HG02763 (cell line): ENCODE data around the gene FILIP1.
A peak's percentile ranks its signal among the peaks of the same experiment; 100 is the strongest.

Experiments used
- ATAC-seq: cut with Tn5 transposase; IDR thresholded peaks from one replicate; pipeline ENCODE4 v1.9.1; 2021; ENCODE audit warnings: mild to moderate bottlenecking, moderate library complexity; ENCODE audit not compliant: unreplicated experiment

The FILIP1 gene, protein sequence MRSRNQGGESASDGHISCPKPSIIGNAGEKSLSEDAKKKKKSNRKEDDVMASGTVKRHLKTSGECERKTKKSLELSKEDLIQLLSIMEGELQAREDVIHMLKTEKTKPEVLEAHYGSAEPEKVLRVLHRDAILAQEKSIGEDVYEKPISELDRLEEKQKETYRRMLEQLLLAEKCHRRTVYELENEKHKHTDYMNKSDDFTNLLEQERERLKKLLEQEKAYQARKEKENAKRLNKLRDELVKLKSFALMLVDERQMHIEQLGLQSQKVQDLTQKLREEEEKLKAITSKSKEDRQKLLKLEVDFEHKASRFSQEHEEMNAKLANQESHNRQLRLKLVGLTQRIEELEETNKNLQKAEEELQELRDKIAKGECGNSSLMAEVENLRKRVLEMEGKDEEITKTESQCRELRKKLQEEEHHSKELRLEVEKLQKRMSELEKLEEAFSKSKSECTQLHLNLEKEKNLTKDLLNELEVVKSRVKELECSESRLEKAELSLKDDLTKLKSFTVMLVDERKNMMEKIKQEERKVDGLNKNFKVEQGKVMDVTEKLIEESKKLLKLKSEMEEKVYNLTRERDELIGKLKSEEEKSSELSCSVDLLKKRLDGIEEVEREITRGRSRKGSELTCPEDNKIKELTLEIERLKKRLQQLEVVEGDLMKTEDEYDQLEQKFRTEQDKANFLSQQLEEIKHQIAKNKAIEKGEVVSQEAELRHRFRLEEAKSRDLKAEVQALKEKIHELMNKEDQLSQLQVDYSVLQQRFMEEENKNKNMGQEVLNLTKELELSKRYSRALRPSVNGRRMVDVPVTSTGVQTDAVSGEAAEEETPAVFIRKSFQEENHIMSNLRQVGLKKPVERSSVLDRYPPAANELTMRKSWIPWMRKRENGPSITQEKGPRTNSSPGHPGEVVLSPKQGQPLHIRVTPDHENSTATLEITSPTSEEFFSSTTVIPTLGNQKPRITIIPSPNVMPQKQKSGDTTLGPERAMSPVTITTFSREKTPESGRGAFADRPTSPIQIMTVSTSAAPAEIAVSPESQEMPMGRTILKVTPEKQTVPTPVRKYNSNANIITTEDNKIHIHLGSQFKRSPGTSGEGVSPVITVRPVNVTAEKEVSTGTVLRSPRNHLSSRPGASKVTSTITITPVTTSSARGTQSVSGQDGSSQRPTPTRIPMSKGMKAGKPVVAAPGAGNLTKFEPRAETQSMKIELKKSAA (N-terminal part only)

GRCh38 chr6:75493400-75494064, at the start of gene FILIP1:
Gene FILIP1 (minus strand): TSS chr6:75493800. CDS start chr6:75414972, 78,828 bp downstream.
- no peak for ATAC-seq

DNA sequence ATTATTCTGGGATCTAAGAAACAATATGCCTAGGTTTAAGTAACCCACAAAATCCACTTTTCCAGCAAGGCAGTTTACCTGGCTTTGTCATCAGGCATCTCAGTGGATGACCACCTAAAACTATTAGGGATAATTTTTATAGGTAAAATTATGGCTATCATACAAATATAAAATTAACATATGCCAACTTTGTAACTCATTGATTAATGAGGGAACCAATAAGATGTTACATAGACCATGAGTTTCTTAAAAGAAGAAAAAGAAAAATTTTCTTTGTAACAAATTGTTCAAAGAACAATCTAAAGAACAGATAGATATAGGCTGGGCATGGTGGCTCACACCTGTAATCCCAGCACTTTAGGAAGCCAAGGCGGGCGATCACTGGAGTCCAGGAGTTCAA, 49.7 kb upstream of the FILIP1 start:
- ATAC-seq, result no peak

DNA sequence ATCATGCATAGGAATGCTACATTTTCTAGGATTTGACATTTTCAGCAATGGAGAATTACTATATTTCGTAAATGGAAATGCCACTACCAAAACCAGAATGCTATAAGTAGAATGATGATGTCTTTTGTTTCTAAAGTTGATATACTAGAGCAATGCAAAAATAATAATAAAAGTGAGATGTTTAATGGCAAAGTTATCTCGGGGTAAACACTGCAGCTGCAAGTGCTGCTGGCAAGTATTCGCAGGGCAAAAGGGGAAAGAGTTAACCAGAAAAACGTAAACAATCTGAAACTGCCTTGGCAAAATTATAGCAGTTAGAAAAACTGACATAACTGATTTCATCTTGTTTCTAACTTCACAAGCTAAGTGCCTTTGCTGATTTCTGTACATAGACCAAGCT, 45.5 kb upstream of the FILIP1 start:
- ATAC-seq, result no peak

GRCh38 chr6:75532521-75532920, 38.9 kb upstream of the FILIP1 start:
- no peak for ATAC-seq

DNA sequence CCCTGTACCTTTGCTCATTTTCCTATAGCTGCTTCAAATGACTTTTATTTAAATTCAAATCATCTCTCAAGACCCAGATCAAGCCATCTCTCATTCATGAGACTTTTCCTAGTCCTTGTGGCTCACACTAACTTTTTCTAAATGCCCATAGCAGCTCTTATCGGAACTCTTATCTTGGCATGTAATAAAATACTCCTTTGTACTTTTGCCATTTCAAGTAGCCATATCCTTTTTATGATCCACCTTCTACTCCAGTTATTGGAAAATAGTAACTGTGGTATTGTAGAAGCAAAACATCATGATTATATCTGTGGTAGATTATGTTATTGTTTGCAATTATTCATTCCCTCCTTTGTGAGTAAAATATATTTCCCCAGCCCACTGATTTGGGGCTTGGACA, 37.6 kb upstream of the FILIP1 start:
- ATAC-seq, result no peak

- ATAC-seq, result no peak
Measured at GRCh38 chr6:75530696-75531095, 37.1 kb upstream of the FILIP1 start.

DNA sequence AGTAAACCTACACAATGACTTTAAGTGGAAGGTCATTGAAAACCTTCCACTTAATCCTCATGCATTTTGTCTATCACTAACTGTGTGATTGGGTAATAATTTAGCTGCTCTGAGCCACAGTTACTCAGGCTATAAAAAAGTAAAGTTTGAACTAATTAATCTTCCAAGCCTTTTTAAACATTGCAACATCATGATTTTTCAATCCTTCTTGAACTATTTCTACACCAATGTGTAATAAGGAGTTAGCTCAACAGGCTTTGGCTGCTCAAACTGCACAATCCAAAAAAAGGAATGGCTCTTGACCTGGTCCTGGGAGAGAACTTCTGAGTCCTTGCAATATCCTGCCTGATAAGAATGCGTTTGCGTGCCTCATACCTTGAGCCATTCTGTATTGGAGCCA, 34.8 kb upstream of the FILIP1 start:
- ATAC-seq, result no peak

- ATAC-seq, result peak; percentile 79
Measured at GRCh38 chr6:75526502-75527127, 33.0 kb upstream of the FILIP1 start.

DNA sequence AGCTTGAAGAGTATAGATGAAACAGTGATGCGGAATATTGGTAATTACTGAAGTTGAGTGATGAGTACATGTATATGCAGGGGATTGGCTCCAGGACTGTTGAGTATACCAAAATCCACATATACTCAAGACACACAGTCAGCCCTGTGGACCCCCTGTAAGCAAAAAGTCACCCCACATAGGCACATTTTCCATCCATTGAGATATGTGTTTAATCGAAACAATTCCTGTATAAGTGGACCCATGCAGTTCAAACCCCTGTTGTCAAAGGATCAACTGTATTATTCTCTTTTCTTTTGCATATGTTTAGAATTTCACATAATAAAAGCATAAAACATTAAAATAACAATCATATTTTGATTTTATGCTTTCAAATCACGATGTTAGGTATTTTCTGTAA, 32.1 kb upstream of the FILIP1 start:
- no peak for ATAC-seq

DNA sequence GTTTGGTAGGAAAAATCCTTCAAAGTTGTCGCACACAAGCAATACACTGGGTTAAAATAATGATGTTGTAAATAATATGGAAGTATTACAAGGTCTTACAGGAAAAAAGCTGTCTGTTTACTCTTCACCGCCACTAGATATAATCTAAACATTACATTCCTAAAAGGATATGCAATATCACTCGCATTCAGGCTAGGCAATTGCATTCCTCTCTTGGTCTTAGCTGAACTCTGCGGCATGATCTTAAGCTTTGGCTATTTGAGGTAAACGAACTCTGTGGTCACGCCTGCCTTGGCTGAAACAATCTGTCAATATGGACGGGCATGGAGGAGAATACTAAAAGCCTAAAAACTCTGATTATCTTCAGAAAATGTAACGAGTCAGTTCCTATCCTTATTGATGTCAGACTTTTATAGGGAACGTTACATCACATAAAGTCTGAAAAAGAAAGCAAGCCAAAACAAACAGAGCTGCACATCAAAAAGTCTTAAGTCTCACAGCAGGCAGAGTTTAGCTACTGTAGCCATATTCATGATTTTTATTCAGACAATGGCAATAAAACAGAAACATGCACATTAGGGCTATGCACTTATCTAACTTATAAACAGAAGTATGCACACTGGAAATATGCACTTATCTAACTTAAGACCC, 30.8 kb upstream of the FILIP1 start:
- ATAC-seq, result no peak

GRCh38 chr6:75516757-75517156, 23.2 kb upstream of the FILIP1 start:
- no peak for ATAC-seq

- ATAC-seq, result no peak
Measured at GRCh38 chr6:75512591-75512990, 19.0 kb upstream of the FILIP1 start.

- no peak for ATAC-seq
Measured at GRCh38 chr6:75505424-75505823, 11.8 kb upstream of the FILIP1 start.

DNA sequence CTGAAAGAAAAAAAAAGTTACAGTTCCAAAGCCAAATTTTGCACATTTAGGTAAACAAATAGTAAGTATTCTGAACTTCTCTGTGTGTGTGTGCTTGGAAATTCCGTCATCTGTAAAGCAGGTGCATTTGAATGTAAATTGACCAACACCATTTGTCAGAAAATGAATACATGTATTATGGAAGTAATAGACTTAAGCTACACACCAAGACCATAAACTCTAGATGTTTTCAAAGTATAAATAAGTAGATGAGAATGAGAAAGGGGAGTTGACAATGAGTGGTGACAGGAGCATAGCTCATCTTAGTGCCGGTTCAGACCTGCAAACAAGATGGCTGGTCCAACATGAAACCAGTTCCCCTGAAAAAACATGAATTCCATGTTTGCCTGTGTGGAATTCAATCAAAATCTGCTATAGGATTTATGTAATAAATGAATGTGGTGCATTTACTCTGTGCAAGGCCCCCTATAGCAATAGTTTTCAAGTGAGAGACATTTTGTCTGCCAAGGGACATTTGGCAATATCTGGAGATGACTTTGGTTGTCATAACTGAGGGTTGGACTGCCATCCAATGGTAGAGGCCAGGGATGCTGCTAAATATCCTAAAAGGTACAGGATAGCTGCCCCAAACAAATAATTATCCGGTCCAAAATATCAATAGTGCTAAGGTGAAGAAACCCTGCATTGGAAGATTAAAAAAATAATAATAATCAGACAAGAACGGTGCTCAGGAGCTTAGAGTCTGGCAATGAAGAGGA, 11.0 kb upstream of the FILIP1 start:
- ATAC-seq, result no peak

DNA sequence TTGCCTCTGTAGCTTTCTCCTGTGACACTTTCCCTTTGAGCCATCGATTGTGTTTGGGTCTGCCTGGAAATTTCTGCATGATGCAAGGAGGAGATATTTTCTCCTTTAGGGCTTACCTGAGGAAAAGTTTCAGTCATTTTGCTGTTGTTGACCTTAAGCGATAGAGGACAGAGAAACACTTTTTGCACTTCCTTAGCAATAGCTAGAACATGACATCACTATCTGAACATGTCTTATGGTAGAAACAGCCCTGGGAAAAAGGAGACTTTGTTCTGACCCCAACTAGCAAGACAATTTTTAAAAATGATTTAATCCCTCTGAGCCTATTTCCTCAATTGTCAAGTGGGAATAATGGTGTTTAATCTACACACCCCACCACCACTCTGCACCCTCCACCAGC, 9.7 kb upstream of the FILIP1 start:
- ATAC-seq, result no peak

- no peak for ATAC-seq
Measured at GRCh38 chr6:75502884-75503283, 9.3 kb upstream of the FILIP1 start.

DNA sequence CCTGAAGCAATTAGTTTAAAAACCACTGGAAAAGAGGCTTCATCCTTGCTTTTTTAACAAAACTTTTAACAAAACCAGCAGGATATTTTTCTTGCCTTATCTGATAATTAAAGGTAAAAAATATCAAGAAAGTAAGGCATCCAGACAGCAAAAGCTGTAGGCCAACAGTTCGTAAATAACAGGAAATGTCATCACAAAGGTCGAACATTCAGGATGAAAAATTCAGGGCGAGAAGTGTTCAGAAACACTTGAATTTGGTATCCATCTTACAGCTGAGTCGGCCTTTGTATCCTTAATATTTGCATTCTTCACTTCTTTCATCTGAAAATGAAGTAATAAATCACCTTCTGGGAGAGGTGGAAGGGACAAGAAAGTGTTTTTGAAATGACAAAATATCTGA, 8.2 kb upstream of the FILIP1 start:
- no peak for ATAC-seq

GRCh38 chr6:75499640-75500039, 6.0 kb upstream of the FILIP1 start:
- ATAC-seq, result no peak

DNA sequence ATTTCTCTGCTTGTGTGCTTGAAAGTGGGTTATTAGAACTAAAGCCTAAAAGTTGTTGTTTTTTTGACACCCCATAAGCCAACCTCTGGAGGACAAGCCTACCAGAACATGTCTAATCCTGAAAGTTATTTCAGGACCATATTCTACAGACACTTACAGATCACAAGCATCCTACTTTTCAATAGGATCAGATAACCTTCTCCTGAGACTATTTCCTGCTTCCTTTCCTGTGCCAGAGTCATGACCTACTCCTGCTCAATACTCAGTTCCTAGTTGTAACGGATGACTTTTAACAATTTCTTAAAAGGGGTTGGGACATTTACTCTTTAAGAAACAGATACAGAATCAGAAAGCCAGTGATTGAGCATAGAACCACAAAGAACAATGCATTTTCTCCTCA, 5.3 kb upstream of the FILIP1 start:
- no peak for ATAC-seq
